Cardiac septum (tissue), 1 donor: ENCODE data around the gene KRTAP10-5. TPM values are rescaled to one million over a fixed set of nuclear protein-coding genes. Genes with fewer than 3 reads are reported as not detected.
"Not testable (repeated sequence)": the region's sequence is repeated elsewhere in the genome, so short reads cannot be mapped to it uniquely, and the experiment has no call there.

Experiments used
- DNase-seq: peaks from one replicate; pipeline ENCODE4 v3.0.0-alpha.2; 2020; ENCODE audit warnings: low spot score
- intact Hi-C: fragments of 100-400 bp; cut with DNase I; formaldehyde crosslinking; loops from one replicate; pipeline ENCODE4 v1.14.0; 2022
- total RNA-seq: library from RNA; stranded (reverse); fragmentation: NEBNext Ultra II Directional; extraction: Animal tissue kit (Norgen Biotek cat#: 25700); gene quantifications from one replicate; pipeline ENCODE4 v1.2.1, GENCODE V29; 2021
- donor health status: DM: no; HTN: no; CAD: no.

Gene KRTAP10-5
- total RNA-seq, 1 donor from 2014 or later: not detected

- intact Hi-C loops: no loop called here
- DNase-seq: no peak
These were observed 12.3 kb upstream of the KRTAP10-5 start, which contains the start of gene KRTAP10-6 for GRCh38 chr21:44592446-44593311. Gene KRTAP10-6 (minus strand): TSS chr21:44592505. CDS start chr21:44592484, 21 bp downstream.

GRCh38 chr21:44591801-44592130 is 11.4 kb upstream of the KRTAP10-5 start:
- DNase-seq, intact Hi-C loops: not testable (repeated sequence)

GRCh38 chr21:44590897-44591800 is 10.7 kb upstream of the KRTAP10-5 start:
- intact Hi-C loops, DNase-seq: not testable (repeated sequence)

GRCh38 chr21:44590311-44590721 is 9.9 kb upstream of the KRTAP10-5 start:
- no peak for DNase-seq
- intact Hi-C loops: no loop called here

- intact Hi-C loops: no loop called here
- DNase-seq: no peak
These were observed 9.3 kb upstream of the KRTAP10-5 start for GRCh38 chr21:44589586-44590305.

GRCh38 chr21:44589094-44589493 is 8.7 kb upstream of the KRTAP10-5 start:
- intact Hi-C loops: no loop called here

GRCh38 chr21:44585892-44586291 is 5.5 kb upstream of the KRTAP10-5 start:
- intact Hi-C loops: no loop called here
- no peak for DNase-seq

More at GRCh38 chr21:44589094-44589493, 8.7 kb upstream of the KRTAP10-5 start:
- DNase-seq: no peak

- DNase-seq: no peak
- intact Hi-C loops: no loop called here
These were observed 3.4 kb upstream of the KRTAP10-5 start for GRCh38 chr21:44583800-44584147.

- intact Hi-C loops: no loop called here
- DNase-seq: no peak
These were observed 2.8 kb upstream of the KRTAP10-5 start for GRCh38 chr21:44583089-44583799.

- DNase-seq: no peak
- intact Hi-C loops: no loop called here
These were observed 1.7 kb upstream of the KRTAP10-5 start for GRCh38 chr21:44582055-44582454.

- no peak for DNase-seq
- intact Hi-C loops: no loop called here
These were observed 754 bp upstream of the KRTAP10-5 start for GRCh38 chr21:44581158-44581557.

- intact Hi-C loops: no loop called here
These were observed 615 bp downstream of the KRTAP10-5 start for GRCh38 chr21:44579833-44580144.

GRCh38 chr21:44579056-44579832 is 1.2 kb downstream of the KRTAP10-5 start:
- intact Hi-C loops: no loop called here
- DNase-seq: no peak

More at GRCh38 chr21:44579833-44580144, 615 bp downstream of the KRTAP10-5 start:
- no peak for DNase-seq

GRCh38 chr21:44578371-44579055 is 1.9 kb downstream of the KRTAP10-5 start:
- no peak for DNase-seq
- intact Hi-C loops: no loop called here

GRCh38 chr21:44576025-44576420 is 4.4 kb downstream of the KRTAP10-5 start:
- DNase-seq: no peak
- intact Hi-C loops: no loop called here

- intact Hi-C loops: no loop called here
- no peak for DNase-seq
These were observed 4.9 kb downstream of the KRTAP10-5 start for GRCh38 chr21:44575307-44576024.
